HEK293T (cell line): Measurements from ENCODE around the gene TTC19.
"Not testable (repeated sequence)": the region's sequence is repeated elsewhere in the genome, so short reads cannot be mapped to it uniquely, and the experiment has no call there.

Experiments
- CTCF ChIA-PET: fragments of 350-600 bp; formaldehyde crosslinking; extraction: SDS; loops from one replicate; lab custom pipeline; 2021; ENCODE audit warnings: antibody characterized with exemption, inconsistent platforms; lab: Yijun Ruan, JAX
- POLR2A ChIA-PET: fragments of 350-600 bp; formaldehyde crosslinking; extraction: SDS; loops from one replicate; lab custom pipeline; 2020; ENCODE audit warnings: antibody characterized with exemption, inconsistent platforms; lab: Yijun Ruan, JAX
- DNase-seq: peaks from one replicate; pipeline ENCODE4 v3.0.0; 2012; ENCODE audit warnings: mixed read lengths; ENCODE audit errors: extremely low spot score
- ARNT ChIP-seq: fragments of 450-650 bp; IDR thresholded peaks from 2 replicates; pipeline ENCODE4 v1.6.1; 2017; ENCODE audit warnings: mild to moderate bottlenecking
- BHLHE40 ChIP-seq: fragments of 450-650 bp; IDR thresholded peaks from 2 replicates; pipeline ENCODE4 v1.6.1; 2016; ENCODE audit warnings: mild to moderate bottlenecking, moderate library complexity, borderline replicate concordance
- CTBP1 ChIP-seq: fragments of 450-650 bp; IDR thresholded peaks from 2 replicates; pipeline ENCODE4 v1.6.1; 2016; ENCODE audit warnings: borderline replicate concordance
- ELF4 ChIP-seq: fragments of 450-650 bp; IDR thresholded peaks from 2 replicates; pipeline ENCODE4 v1.6.1; 2017; ENCODE audit warnings: antibody characterized with exemption
- FOXA1 ChIP-seq: fragments of 450-650 bp; IDR thresholded peaks from 2 replicates; pipeline ENCODE4 v1.6.1; 2016; ENCODE audit warnings: mild to moderate bottlenecking
- FOXK2 ChIP-seq: fragments of 450-650 bp; IDR thresholded peaks from 2 replicates; pipeline ENCODE4 v1.6.1; 2016; ENCODE audit warnings: mild to moderate bottlenecking
- FOXM1 ChIP-seq: fragments of 450-650 bp; IDR thresholded peaks from 2 replicates; pipeline ENCODE4 v1.6.1; 2017; ENCODE audit warnings: mild to moderate bottlenecking, borderline replicate concordance
- HDGF ChIP-seq: fragments of 450-650 bp; IDR thresholded peaks from 2 replicates; pipeline ENCODE4 v1.6.1; 2017; ENCODE audit warnings: antibody characterized with exemption, borderline replicate concordance
- L3MBTL2 ChIP-seq: fragments of 450-650 bp; conservative IDR thresholded peaks from 2 replicates; pipeline ENCODE4 v1.6.1; 2016; ENCODE audit warnings: mild to moderate bottlenecking
- LEF1 ChIP-seq: fragments of 450-650 bp; IDR thresholded peaks from 2 replicates; pipeline ENCODE4 v1.6.1; 2017; ENCODE audit warnings: mild to moderate bottlenecking, borderline replicate concordance
- NFRKB ChIP-seq: fragments of 450-650 bp; IDR thresholded peaks from 2 replicates; pipeline ENCODE4 v1.6.1; 2016; ENCODE audit warnings: mild to moderate bottlenecking, moderate library complexity
- SP1 ChIP-seq: fragments of 450-650 bp; IDR thresholded peaks from 2 replicates; pipeline ENCODE4 v1.6.1; 2017
- SUZ12 ChIP-seq: fragments of 450-650 bp; IDR thresholded peaks from 2 replicates; pipeline ENCODE4 v1.6.1; 2016; ENCODE audit warnings: mild to moderate bottlenecking
- TARDBP ChIP-seq: fragments of 450-650 bp; IDR thresholded peaks from 2 replicates; pipeline ENCODE4 v1.6.1; 2016
- ZNF384 ChIP-seq: fragments of 450-650 bp; IDR thresholded peaks from 2 replicates; pipeline ENCODE4 v1.6.1; 2016
- TF ChIP-seq, protein P1 (sequence below): fragments of 450-650 bp; IDR thresholded peaks from 2 replicates; pipeline ENCODE4 v1.6.1; 2016

TTC19 gene

DNA sequence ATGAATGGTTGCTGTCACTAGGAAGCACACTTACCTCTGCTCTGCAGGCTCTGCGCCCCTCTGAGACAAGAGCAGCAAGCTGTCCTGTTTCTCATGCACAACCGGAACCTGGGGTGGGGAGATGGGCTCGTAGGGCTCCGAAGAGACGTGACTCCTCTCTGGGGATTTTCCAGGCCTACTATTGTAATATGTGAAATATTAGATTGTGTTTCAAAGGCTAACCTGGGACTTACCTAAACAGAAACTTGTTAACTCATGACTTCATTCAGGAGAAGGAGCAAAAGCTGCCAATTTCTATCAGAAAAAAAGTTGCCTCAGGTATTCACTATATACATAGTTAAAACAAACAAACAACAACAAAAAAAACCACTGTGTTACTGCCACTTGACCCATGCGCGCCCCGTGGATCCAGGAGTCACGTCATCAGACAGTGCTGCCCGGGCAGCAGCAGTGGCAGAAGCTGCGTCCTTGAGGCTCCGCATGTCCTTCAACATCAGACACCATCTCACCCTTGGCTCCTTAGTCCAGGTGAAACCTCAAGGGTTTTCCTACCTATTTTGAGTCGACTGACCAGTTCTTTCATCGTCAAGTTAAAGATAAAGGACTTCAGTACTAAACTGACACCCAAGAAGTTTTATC is 49.3 kb downstream of the TTC19 start:
- POLR2A ChIA-PET: interaction anchor here (1.0 kb wide), 1 partner anchor 49 kb away, joined by 4 read pairs; the partner anchor contains the start of genes TTC19 and ZSWIM7
- CTCF ChIA-PET: interaction anchor here (0.6 kb wide), 1 partner anchor 186 kb away, joined by 3 read pairs; no protein-coding TSS in a partner anchor

GRCh38 chr17:16050844-16051243 is 51.2 kb downstream of the TTC19 start:
- POLR2A ChIA-PET: no interaction called here
- no peak for TF ChIP-seq LEF1
- no peak for TF ChIP-seq FOXM1
- DNase-seq: no peak
- CTCF ChIA-PET: interaction anchor here (0.7 kb wide), 1 partner anchor 29 kb away, joined by 5 read pairs; no protein-coding TSS in a partner anchor

More for the DNA sequence above, 49.3 kb downstream of the TTC19 start:
- no peak for DNase-seq
- no peak for TF ChIP-seq L3MBTL2
- TF ChIP-seq, protein P1, sequence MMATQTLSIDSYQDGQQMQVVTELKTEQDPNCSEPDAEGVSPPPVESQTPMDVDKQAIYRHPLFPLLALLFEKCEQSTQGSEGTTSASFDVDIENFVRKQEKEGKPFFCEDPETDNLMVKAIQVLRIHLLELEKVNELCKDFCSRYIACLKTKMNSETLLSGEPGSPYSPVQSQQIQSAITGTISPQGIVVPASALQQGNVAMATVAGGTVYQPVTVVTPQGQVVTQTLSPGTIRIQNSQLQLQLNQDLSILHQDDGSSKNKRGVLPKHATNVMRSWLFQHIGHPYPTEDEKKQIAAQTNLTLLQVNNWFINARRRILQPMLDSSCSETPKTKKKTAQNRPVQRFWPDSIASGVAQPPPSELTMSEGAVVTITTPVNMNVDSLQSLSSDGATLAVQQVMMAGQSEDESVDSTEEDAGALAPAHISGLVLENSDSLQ: no peak
- no peak for TF ChIP-seq ELF4
- no peak for TF ChIP-seq HDGF
- TF ChIP-seq CTBP1: no peak
- TF ChIP-seq NFRKB: no peak
- no peak for TF ChIP-seq SP1
- TF ChIP-seq TARDBP: no peak
- TF ChIP-seq FOXM1: no peak
- TF ChIP-seq ZNF384: no peak
- no peak for TF ChIP-seq ARNT
- no peak for TF ChIP-seq FOXK2
- no peak for TF ChIP-seq BHLHE40
- TF ChIP-seq LEF1: no peak

GRCh38 chr17:16052486-16052885 is 52.9 kb downstream of the TTC19 start:
- POLR2A ChIA-PET: no interaction called here
- CTCF ChIA-PET: no interaction called here
- no peak for DNase-seq
- no peak for TF ChIP-seq FOXA1
- no peak for TF ChIP-seq CTBP1
- TF ChIP-seq ARNT: no peak
- no peak for TF ChIP-seq HDGF
- no peak for TF ChIP-seq SP1
- TF ChIP-seq ELF4: no peak
- no peak for TF ChIP-seq FOXM1
- no peak for TF ChIP-seq SUZ12
- no peak for TF ChIP-seq LEF1
- no peak for TF ChIP-seq NFRKB
- no peak for TF ChIP-seq BHLHE40
- TF ChIP-seq TARDBP: no peak
- TF ChIP-seq ZNF384: no peak

- CTCF ChIA-PET, DNase-seq, POLR2A ChIA-PET: not testable (repeated sequence)
Observed at GRCh38 chr17:16055139-16055538, 55.5 kb downstream of the TTC19 start.

- DNase-seq: no peak
- no peak for TF ChIP-seq TARDBP
- no peak for TF ChIP-seq ARNT
- no peak for TF ChIP-seq NFRKB
- TF ChIP-seq ELF4: no peak
- no peak for TF ChIP-seq FOXM1
- no peak for TF ChIP-seq L3MBTL2
- TF ChIP-seq, protein P1: no peak
- no peak for TF ChIP-seq HDGF
- TF ChIP-seq BHLHE40: no peak
- no peak for TF ChIP-seq ZNF384
- TF ChIP-seq SP1: no peak
- ChIA-PET CTCF (no interaction called here), POLR2A (no interaction called here)
Observed at GRCh38 chr17:16061631-16062030, 62.0 kb downstream of the TTC19 start.

DNA sequence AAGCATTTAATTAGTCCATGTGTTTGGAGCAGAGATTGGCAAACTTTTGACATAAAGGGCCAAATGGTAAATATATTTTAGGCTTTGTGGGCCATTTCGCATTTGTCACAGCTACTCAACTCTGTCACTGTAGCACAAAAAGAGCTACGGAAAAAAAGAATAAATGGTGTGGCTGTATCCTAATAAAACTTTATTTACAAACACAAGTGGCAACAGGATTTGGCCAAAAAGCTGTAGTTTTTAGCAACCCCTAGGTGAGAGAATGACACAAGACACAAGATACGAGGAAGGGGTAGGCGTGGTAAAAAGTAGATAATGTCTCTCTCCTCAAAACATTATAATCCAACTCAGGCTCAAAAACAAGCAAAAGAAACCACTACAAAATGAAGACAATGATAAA is 66.5 kb downstream of the TTC19 start:
- ChIA-PET CTCF (interaction anchor here (0.6 kb wide), 1 partner anchor 326 kb away, joined by 3 read pairs; no protein-coding TSS in a partner anchor), POLR2A (no interaction called here)
- no peak for DNase-seq
- TF ChIP-seq CTBP1 (no peak), BHLHE40 (no peak), L3MBTL2 (no peak), ZNF384 (no peak), FOXA1 (no peak), LEF1 (no peak), ARNT (no peak), HDGF (no peak), FOXM1 (no peak), NFRKB (no peak), SUZ12 (no peak), ELF4 (no peak), FOXK2 (no peak)
- TF ChIP-seq, protein P1: no peak
